Mononuclear cell (primary cell): ENCODE results near the gene GIMAP2. TPM values are rescaled to one million over a fixed set of nuclear protein-coding genes. Genes with fewer than 3 reads are reported as not detected.

Source experiments
- H3K27me3 ChIP-seq: 2 replicates; pipeline ENCODE4 v1.6.0; 2011; ENCODE audit warnings: low read length, control low read depth; ENCODE audit not compliant: insufficient read depth
- H3K4me1 ChIP-seq: 2 replicates; pipeline ENCODE4 v1.5.1; 2011; ENCODE audit warnings: mild to moderate bottlenecking, low read length, control low read depth; ENCODE audit not compliant: insufficient read depth
- H3K4me3 ChIP-seq: 2 replicates; pipeline ENCODE4 v1.5.1; 2011; ENCODE audit warnings: mild to moderate bottlenecking, low read length, moderate library complexity
- H3K9me3 ChIP-seq: 2 replicates; pipeline ENCODE4 v1.5.1; 2011; ENCODE audit warnings: low read depth, mild to moderate bottlenecking, control low read depth, low read length
- total RNA-seq: library from RNA; depleted of rRNA; stranded (reverse); fragments of >200 nt; gene quantifications from one replicate; pipeline ENCODE4 v1.2.3, GENCODE V29; 2012

GIMAP2 gene
- total RNA-seq, 1 donor: 159 TPM

- Histone ChIP-seq H3K4me1 (peaks cover 58% of the 10 kb centered on the region), H3K9me3 (no peaks in the 10 kb centered on the region), H3K27me3 (no peaks in the 10 kb centered on the region), H3K4me3 (peak overlapping the region; percentile 89)
These were observed 31.4 kb downstream of the GIMAP2 start for GRCh38 chr7:150716939-150717338.

- no peaks in the 10 kb centered on the region for H3K27me3 ChIP-seq
- peaks cover 66% of the 10 kb centered on the region for H3K4me1 ChIP-seq
- peak overlapping the region; percentile 89 for H3K4me3 ChIP-seq
- no peaks in the 10 kb centered on the region for H3K9me3 ChIP-seq
These were observed 32.4 kb downstream of the GIMAP2 start for GRCh38 chr7:150717814-150718420.

- Histone ChIP-seq H3K4me3 (no peak overlapping the region), H3K27me3 (no peaks in the 10 kb centered on the region), H3K9me3 (no peaks in the 10 kb centered on the region), H3K4me1 (peaks cover 66% of the 10 kb centered on the region)
These were observed 33.9 kb downstream of the GIMAP2 start for GRCh38 chr7:150719436-150719835.

- Histone ChIP-seq H3K4me1 (peaks cover 62% of the 10 kb centered on the region), H3K9me3 (no peaks in the 10 kb centered on the region), H3K4me3 (no peak overlapping the region), H3K27me3 (no peaks in the 10 kb centered on the region)
These were observed 34.7 kb downstream of the GIMAP2 start for GRCh38 chr7:150719960-150720891.

GRCh38 chr7:150721970-150722373, 36.5 kb downstream of the GIMAP2 start:
- Histone ChIP-seq H3K9me3 (no peaks in the 10 kb centered on the region), H3K4me1 (peaks cover 50% of the 10 kb centered on the region), H3K4me3 (no peak overlapping the region), H3K27me3 (no peaks in the 10 kb centered on the region)

- Histone ChIP-seq H3K4me3 (no peak overlapping the region), H3K4me1 (peaks cover 50% of the 10 kb centered on the region), H3K27me3 (no peaks in the 10 kb centered on the region), H3K9me3 (no peaks in the 10 kb centered on the region)
These were observed 37.0 kb downstream of the GIMAP2 start for GRCh38 chr7:150722431-150722931.

- H3K9me3 ChIP-seq: peaks cover 7% of the 10 kb centered on the region
- H3K4me1 ChIP-seq: peaks cover 42% of the 10 kb centered on the region
- H3K27me3 ChIP-seq: no peaks in the 10 kb centered on the region
- no peak overlapping the region for H3K4me3 ChIP-seq
These were observed 38.0 kb downstream of the GIMAP2 start for GRCh38 chr7:150723467-150723866.

GRCh38 chr7:150727381-150727780, 41.9 kb downstream of the GIMAP2 start:
- peaks cover 9% of the 10 kb centered on the region for H3K9me3 ChIP-seq
- H3K4me3 ChIP-seq: no peak overlapping the region
- H3K4me1 ChIP-seq: peaks cover 11% of the 10 kb centered on the region
- H3K27me3 ChIP-seq: no peaks in the 10 kb centered on the region

- H3K4me1 ChIP-seq: peaks cover 13% of the 10 kb centered on the region
- no peak overlapping the region for H3K4me3 ChIP-seq
- peaks cover 9% of the 10 kb centered on the region for H3K9me3 ChIP-seq
- H3K27me3 ChIP-seq: no peaks in the 10 kb centered on the region
These were observed 42.5 kb downstream of the GIMAP2 start for GRCh38 chr7:150728011-150728410.

GRCh38 chr7:150728609-150729008, 43.1 kb downstream of the GIMAP2 start:
- Histone ChIP-seq H3K9me3 (peaks cover 9% of the 10 kb centered on the region), H3K4me3 (no peak overlapping the region), H3K27me3 (no peaks in the 10 kb centered on the region), H3K4me1 (peaks cover 16% of the 10 kb centered on the region)

- peaks cover 32% of the 10 kb centered on the region for H3K4me1 ChIP-seq
These were observed 46.4 kb downstream of the GIMAP2 start for GRCh38 chr7:150731916-150732315.

GRCh38 chr7:150732786-150733481, 47.4 kb downstream of the GIMAP2 start:
- Histone ChIP-seq H3K9me3 (peaks cover 7% of the 10 kb centered on the region), H3K27me3 (no peaks in the 10 kb centered on the region), H3K4me3 (no peak overlapping the region), H3K4me1 (peaks cover 35% of the 10 kb centered on the region)

More at GRCh38 chr7:150731916-150732315, 46.4 kb downstream of the GIMAP2 start:
- Histone ChIP-seq H3K27me3 (no peaks in the 10 kb centered on the region), H3K4me3 (no peak overlapping the region), H3K9me3 (peaks cover 9% of the 10 kb centered on the region)

- Histone ChIP-seq H3K27me3 (no peaks in the 10 kb centered on the region), H3K4me3 (no peak overlapping the region), H3K4me1 (peaks cover 41% of the 10 kb centered on the region), H3K9me3 (peaks cover under 1% of the 10 kb centered on the region)
These were observed 48.1 kb downstream of the GIMAP2 start for GRCh38 chr7:150733482-150734095.

GRCh38 chr7:150734254-150734653, 48.7 kb downstream of the GIMAP2 start:
- peaks cover 47% of the 10 kb centered on the region for H3K4me1 ChIP-seq
- H3K9me3 ChIP-seq: no peaks in the 10 kb centered on the region
- no peaks in the 10 kb centered on the region for H3K27me3 ChIP-seq
- no peak overlapping the region for H3K4me3 ChIP-seq
